Mesenchymal stem cell (in vitro differentiated cells and primary cell): Measurements from ENCODE around the gene IPO7.
"Not testable (repeated sequence)": the region's sequence is repeated elsewhere in the genome, so short reads cannot be mapped to it uniquely, and the experiment has no call there.

ENCODE experiments used
- DNase-seq: peaks from one replicate; pipeline ENCODE4 v3.0.0-alpha.2; 2013
- H2AFZ ChIP-seq: one replicate; pipeline ENCODE4 v1.6.1; 2013; ENCODE audit warnings: low read depth, mild to moderate bottlenecking, control low read depth, inconsistent platforms, low read length, moderate library complexity
- H2AK5ac ChIP-seq: 2 replicates; pipeline ENCODE4 v1.6.1; 2013; ENCODE audit warnings: low read length, moderate library complexity, mild to moderate bottlenecking, inconsistent platforms; ENCODE audit not compliant: severe bottlenecking
- H2BK120ac ChIP-seq: one replicate; pipeline ENCODE4 v1.6.1; 2013; ENCODE audit warnings: low read depth, mild to moderate bottlenecking, inconsistent platforms, low read length, moderate library complexity
- H2BK12ac ChIP-seq, 2 experiments: one replicate each; pipeline ENCODE4 v1.6.1; 2013; ENCODE audit warnings: inconsistent platforms in 2 of 2, low read length in 2 of 2, mild to moderate bottlenecking in 2 of 2, moderate library complexity in 2 of 2, control low read depth in 1 of 2
- H2BK15ac ChIP-seq: one replicate; pipeline ENCODE4 v1.6.1; 2013; ENCODE audit warnings: mild to moderate bottlenecking, low read depth, inconsistent platforms; ENCODE audit not compliant: poor library complexity, severe bottlenecking
- H2BK5ac ChIP-seq: 2 replicates; pipeline ENCODE4 v1.6.1; 2013; ENCODE audit warnings: low read depth, mild to moderate bottlenecking, low read length, control low read depth, inconsistent platforms; ENCODE audit not compliant: poor library complexity, severe bottlenecking
- H3K14ac ChIP-seq, 2 experiments: one replicate each; pipeline ENCODE4 v1.6.1; 2013; ENCODE audit warnings: inconsistent platforms in 2 of 2, low read length in 2 of 2, control low read depth in 1 of 2, mild to moderate bottlenecking in 1 of 2, moderate library complexity in 1 of 2
- H3K18ac ChIP-seq, 2 experiments: one replicate each; pipeline ENCODE4 v1.6.1; 2013; ENCODE audit warnings: inconsistent platforms in 2 of 2, low read length in 2 of 2, control low read depth in 1 of 2, low read depth in 1 of 2, mild to moderate bottlenecking in 1 of 2
- H3K23ac ChIP-seq, 2 experiments: one replicate each; pipeline ENCODE4 v1.6.1; 2013; ENCODE audit warnings: inconsistent platforms in 2 of 2, low read length in 2 of 2, mild to moderate bottlenecking in 2 of 2, moderate library complexity in 2 of 2, control low read depth in 1 of 2
- H3K27ac ChIP-seq: 2 replicates; pipeline ENCODE4 v1.5.1; 2013; ENCODE audit warnings: mild to moderate bottlenecking, moderate library complexity, low read length, control low read depth, inconsistent platforms; ENCODE audit not compliant: poor library complexity, severe bottlenecking
- H3K27me3 ChIP-seq, 2 experiments: 2 replicates each; pipeline versions ENCODE4 v1.6.1 to v1.7.0; 2013; ENCODE audit warnings: low read length in 2 of 2, mild to moderate bottlenecking in 2 of 2, moderate library complexity in 2 of 2, control low read depth in 1 of 2, inconsistent platforms in 1 of 2; ENCODE audit not compliant: control insufficient read depth in 1 of 2, insufficient read depth in 1 of 2
- H3K36me3 ChIP-seq, 2 experiments: 2 replicates each; pipeline versions ENCODE4 v1.6.1 to v1.7.0; 2013; ENCODE audit warnings: low read length in 2 of 2, control low read depth in 1 of 2, inconsistent platforms in 1 of 2, low read depth in 1 of 2, mild to moderate bottlenecking in 1 of 2; ENCODE audit not compliant: insufficient read depth in 2 of 2, control insufficient read depth in 1 of 2
- H3K4ac ChIP-seq, 2 experiments: one replicate each; pipeline ENCODE4 v1.6.1; 2013; ENCODE audit warnings: inconsistent platforms in 2 of 2, low read length in 2 of 2, mild to moderate bottlenecking in 2 of 2, moderate library complexity in 2 of 2, control low read depth in 1 of 2, low read depth in 1 of 2
- H3K4me1 ChIP-seq: 2 replicates; pipeline ENCODE4 v1.6.1; 2013; ENCODE audit warnings: low read depth, low read length, control low read depth; ENCODE audit not compliant: control insufficient read depth, insufficient read depth
- H3K4me2 ChIP-seq: 2 replicates; pipeline ENCODE4 v1.6.1; 2013; ENCODE audit warnings: low read length, mild to moderate bottlenecking, inconsistent platforms; ENCODE audit not compliant: poor library complexity, severe bottlenecking
- H3K4me3 ChIP-seq, 2 experiments: 2 replicates each; pipeline versions ENCODE4 v1.5.1 to v1.7.0; 2013; ENCODE audit warnings: low read length in 2 of 2, mild to moderate bottlenecking in 2 of 2, control low read depth in 1 of 2, low read depth in 1 of 2; ENCODE audit not compliant: insufficient read depth in 1 of 2
- H3K79me1 ChIP-seq: replicated peaks from 2 replicates; pipeline ENCODE4 v1.6.1; 2013; ENCODE audit warnings: mild to moderate bottlenecking, control low read depth, low read length, inconsistent platforms; ENCODE audit not compliant: poor library complexity, severe bottlenecking
- H3K9ac ChIP-seq: 2 replicates; pipeline ENCODE4 v1.7.0; 2013; ENCODE audit warnings: mild to moderate bottlenecking, low read length, moderate library complexity
- H3K9me3 ChIP-seq: 2 replicates; pipeline ENCODE4 v1.7.0; 2013; ENCODE audit warnings: mild to moderate bottlenecking, low read length; ENCODE audit not compliant: control insufficient read depth
- H4K8ac ChIP-seq: one replicate; pipeline ENCODE4 v1.6.1; 2013; ENCODE audit warnings: inconsistent platforms, mild to moderate bottlenecking, low read length, moderate library complexity
- H4K91ac ChIP-seq: one replicate; pipeline ENCODE4 v1.6.1; 2013; ENCODE audit warnings: mild to moderate bottlenecking, low read length, inconsistent platforms
- WGBS: methylation state at CpG from one replicate; pipeline ENCODE4 v1.1.7; 2013; ENCODE audit warnings: mixed read lengths; 5-methylcytosine and 5-hydroxymethylcytosine counted together

The IPO7 gene

DNA sequence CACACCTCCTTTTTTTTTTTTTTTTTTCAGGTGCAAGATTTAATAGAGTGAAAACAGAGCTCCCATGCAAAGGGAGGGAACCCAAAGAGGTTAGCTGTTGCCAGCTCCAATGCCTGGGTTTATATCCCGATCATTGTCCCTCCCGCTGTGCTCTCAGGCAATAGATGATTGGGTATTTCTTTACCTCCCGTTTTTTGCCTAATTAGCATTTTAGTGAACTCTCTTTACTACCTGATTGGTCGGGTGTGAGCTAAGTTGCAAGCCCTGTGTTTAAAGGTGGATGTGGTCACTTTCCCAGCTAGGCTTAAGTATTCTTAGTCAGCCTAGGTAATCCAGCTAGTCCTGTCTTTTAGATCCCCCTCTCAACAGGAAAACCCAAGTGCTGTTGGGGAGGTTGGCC is 36.7 kb upstream of the IPO7 start:
- not testable (repeated sequence) for H2BK12ac ChIP-seq, H3K36me3 ChIP-seq, H3K4me3 ChIP-seq, H3K14ac ChIP-seq, H3K4me2 ChIP-seq, H3K23ac ChIP-seq, H3K4ac ChIP-seq, H4K91ac ChIP-seq, H2BK5ac ChIP-seq, H2AK5ac ChIP-seq, H3K9me3 ChIP-seq, DNase-seq, H2AFZ ChIP-seq, H3K4me1 ChIP-seq, H2BK15ac ChIP-seq, H3K79me1 ChIP-seq, H3K27ac ChIP-seq, H3K9ac ChIP-seq, H2BK120ac ChIP-seq, H3K27me3 ChIP-seq, H4K8ac ChIP-seq
- H3K18ac ChIP-seq: peak overlapping the region in 1 of 2 experiments; percentile 21
- 89% methylated on average over 3 of the region's 4 CpGs for WGBS

DNA sequence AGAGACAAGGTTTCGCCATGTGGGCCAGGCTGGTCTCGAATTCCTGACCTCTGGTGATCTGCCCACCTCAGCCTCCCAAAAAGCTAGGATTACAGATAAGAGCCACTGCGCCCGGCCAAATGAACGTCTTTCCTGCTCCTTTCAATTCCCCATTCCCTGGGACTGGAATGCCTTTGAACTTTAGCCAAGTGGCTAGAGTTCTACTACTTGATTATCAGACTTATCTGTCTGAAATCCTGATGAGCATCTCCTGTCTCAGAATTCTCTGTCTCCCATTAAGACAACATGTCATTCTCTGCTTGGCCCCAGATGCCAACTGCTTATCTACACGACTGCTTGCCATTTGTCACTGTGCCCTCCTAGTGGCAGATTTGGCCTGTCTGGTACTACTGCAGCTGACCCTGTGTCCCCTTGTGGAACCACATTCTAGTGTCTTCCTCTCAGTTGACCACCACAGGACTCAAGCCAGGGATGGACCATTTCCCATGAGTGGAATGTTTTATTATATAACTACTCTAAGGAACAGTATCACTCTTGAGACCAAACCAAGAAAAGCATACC is 33.1 kb upstream of the IPO7 start:
- H3K4me3 ChIP-seq: no peak overlapping the region
- no peak overlapping the region for H3K27ac ChIP-seq
- H3K79me1 ChIP-seq: no peaks in the 10 kb centered on the region
- H3K18ac ChIP-seq: no peak overlapping the region
- no peak overlapping the region for H2AFZ ChIP-seq
- H3K14ac ChIP-seq: no peak overlapping the region
- 82% methylated on average over 6 of the region's 6 CpGs for whole genome bisulfite sequencing
- H2AK5ac ChIP-seq: no peak overlapping the region
- no peak overlapping the region for H2BK5ac ChIP-seq
- no peak overlapping the region for H3K9ac ChIP-seq
- no peak overlapping the region for H3K4me2 ChIP-seq
- H2BK15ac ChIP-seq: no peak overlapping the region
- no peak overlapping the region for H4K8ac ChIP-seq
- H3K4me1 ChIP-seq: no peaks in the 10 kb centered on the region
- H3K9me3 ChIP-seq: no peaks in the 10 kb centered on the region
- no peak overlapping the region for H3K23ac ChIP-seq
- H3K4ac ChIP-seq: no peak overlapping the region
- H2BK120ac ChIP-seq: no peak overlapping the region
- H3K27me3 ChIP-seq: no peaks in the 10 kb centered on the region
- no peak overlapping the region for H2BK12ac ChIP-seq
- no peak overlapping the region for H4K91ac ChIP-seq
- no peak for DNase-seq
- no peaks in the 10 kb centered on the region for H3K36me3 ChIP-seq

DNA sequence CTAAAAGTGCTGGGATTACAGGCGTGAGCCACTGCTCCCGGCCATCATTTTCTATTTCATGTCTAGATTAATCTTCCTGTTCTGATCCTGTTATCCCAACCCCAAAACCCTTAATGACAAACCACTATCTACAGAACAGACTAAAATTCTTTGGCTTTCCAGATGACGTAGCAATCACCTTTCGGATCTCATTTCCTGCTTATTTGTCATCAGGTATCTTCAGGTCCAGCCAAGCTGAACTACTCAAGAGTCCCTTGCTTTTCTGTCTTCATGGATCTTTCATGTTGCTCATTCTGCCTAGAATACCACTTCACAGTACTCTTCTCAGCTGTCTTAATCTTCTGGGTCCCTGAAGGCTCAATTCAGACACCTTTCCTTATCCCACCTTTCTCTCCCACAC is 27.4 kb upstream of the IPO7 start:
- H2BK120ac ChIP-seq: no peak overlapping the region
- no peak overlapping the region for H3K27ac ChIP-seq

DNA sequence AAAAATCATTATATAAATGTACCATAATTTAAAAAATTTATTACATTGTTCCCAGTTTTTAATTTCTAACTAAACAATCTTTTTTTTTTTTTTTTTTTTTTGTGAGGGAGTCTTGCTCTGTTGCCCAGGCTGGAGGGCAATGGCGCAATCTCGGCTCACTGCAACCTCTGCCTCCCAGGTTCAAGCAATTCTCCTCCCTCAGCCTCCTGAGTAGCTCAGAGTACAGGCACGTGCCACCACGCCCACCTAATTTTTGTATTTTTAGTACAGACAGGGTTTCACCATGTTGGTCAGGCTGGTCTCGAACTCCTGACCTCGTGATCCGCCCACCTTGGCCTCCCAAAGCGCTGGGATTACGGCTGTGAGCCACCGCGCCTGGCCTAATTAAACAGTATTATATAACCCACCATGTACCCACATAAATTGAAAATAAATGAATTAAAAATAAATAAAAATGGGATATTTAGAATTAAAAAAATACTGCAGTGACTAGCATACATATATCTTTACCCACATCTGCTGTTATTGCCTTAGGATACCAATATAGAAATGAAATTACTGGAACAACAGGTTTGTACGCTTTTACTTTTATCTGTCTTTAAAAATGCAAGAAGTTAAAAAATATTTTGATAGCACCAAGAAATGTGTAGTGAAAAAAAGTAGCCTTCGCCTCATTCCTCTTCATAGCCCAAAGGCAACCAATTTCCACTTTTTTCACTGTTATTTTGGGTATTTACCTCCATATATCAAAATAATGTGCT is 23.4 kb upstream of the IPO7 start:
- not testable (repeated sequence) for H3K27ac ChIP-seq, H3K4ac ChIP-seq, H3K23ac ChIP-seq, H3K14ac ChIP-seq, H3K4me3 ChIP-seq, H4K91ac ChIP-seq, H3K36me3 ChIP-seq, H3K9ac ChIP-seq, H3K27me3 ChIP-seq, H3K18ac ChIP-seq, H2BK12ac ChIP-seq, H2AFZ ChIP-seq, H2BK5ac ChIP-seq, H3K4me2 ChIP-seq, H4K8ac ChIP-seq, H3K79me1 ChIP-seq, H2AK5ac ChIP-seq, H2BK120ac ChIP-seq, H2BK15ac ChIP-seq, H3K4me1 ChIP-seq, DNase-seq, H3K9me3 ChIP-seq
- 95% methylated on average over 9 of the region's 13 CpGs for WGBS

More for the DNA sequence above, 27.4 kb upstream of the IPO7 start:
- no peak overlapping the region for H3K4me3 ChIP-seq
- WGBS: 96% methylated on average over 4 of the region's 4 CpGs
- no peak overlapping the region for H2BK15ac ChIP-seq
- H4K8ac ChIP-seq: no peak overlapping the region
- no peak overlapping the region for H2AFZ ChIP-seq
- H3K9ac ChIP-seq: no peak overlapping the region
- H4K91ac ChIP-seq: no peak overlapping the region
- H3K14ac ChIP-seq: no peak overlapping the region
- no peak overlapping the region for H3K4ac ChIP-seq
- no peak overlapping the region for H2BK12ac ChIP-seq
- no peak overlapping the region for H3K4me2 ChIP-seq
- no peaks in the 10 kb centered on the region for H3K79me1 ChIP-seq
- no peak overlapping the region for H3K18ac ChIP-seq
- H3K9me3 ChIP-seq: no peaks in the 10 kb centered on the region
- H3K36me3 ChIP-seq: no peaks in the 10 kb centered on the region
- no peak overlapping the region for H2BK5ac ChIP-seq
- no peak overlapping the region for H2AK5ac ChIP-seq
- H3K4me1 ChIP-seq: no peaks in the 10 kb centered on the region
- no peak overlapping the region for H3K23ac ChIP-seq
- no peak for DNase-seq
- H3K27me3 ChIP-seq: no peaks in the 10 kb centered on the region
